ENCODE data around the gene CLCA2. TPM values are rescaled to one million over a fixed set of nuclear protein-coding genes. Genes with fewer than 3 reads are reported as not detected.

The CLCA2 gene
- total and polyA plus RNA-seq, 2 donors (not counting 1 experiment from before 2014, with no cell fraction given), result not detected

- WGBS (ENCODE audit: insufficient coverage), result no CpG with 5 or more reads among the region's 1 CpG
- intact Hi-C loops (cut with micrococcal nuclease), result no loop called here
- ChIA-PET CTCF (no interaction called here), POLR2A (no interaction called here)
- no peaks in the 10 kb centered on the region for H3K36me3 ChIP-seq (replicated peaks in 1 of 2; ENCODE audit: control extremely low read depth in 1 of 2, control insufficient read depth in 1 of 2, extremely low read depth in 1 of 2, insufficient read depth in 2 of 2, low read length in 1 of 2)
- ATAC-seq (ENCODE audit: low read depth), result no peak
- H3K27me3 ChIP-seq (replicated peaks in 1 of 4; ENCODE audit: control extremely low read depth in 1 of 4, control insufficient read depth in 3 of 4, insufficient read depth in 4 of 4, low read length in 3 of 4), result no peaks in the 10 kb centered on the region
- no peak for DNase-seq
- no peaks in the 10 kb centered on the region for H3K4me1 ChIP-seq (ENCODE audit: control insufficient read depth in 2 of 2, insufficient read depth in 2 of 2, low read length in 2 of 2)
- H3K27ac Mint-ChIP-seq, result no peak overlapping the region
- H3K27ac ChIP-seq (ENCODE audit: low read length in 2 of 2), result no peak overlapping the region
- no peaks in the 10 kb centered on the region for H3K27me3 Mint-ChIP-seq
- H3K9ac ChIP-seq (ENCODE audit: low read length), result no peak overlapping the region
- H3K79me2 ChIP-seq (ENCODE audit: control insufficient read depth, insufficient read depth, low read length), result no peaks in the 10 kb centered on the region
- no peak overlapping the region for H3K4me2 ChIP-seq (replicated peaks; ENCODE audit: low read depth, low read length, poor library complexity, severe bottlenecking)
- no peaks in the 10 kb centered on the region for H3K9me3 Mint-ChIP-seq (ENCODE audit: insufficient read depth)
- TF ChIP-seq EZH2 (IDR thresholded peaks at IDR 0.05; ENCODE audit: borderline replicate concordance, insufficient read depth, low read depth, low read length, poor library complexity, severe bottlenecking) (no peak), CTCF (IDR thresholded peaks at IDR 0.05) (no peak)
- H4K20me1 ChIP-seq (ENCODE audit: control insufficient read depth, insufficient read depth, low read length, poor library complexity, severe bottlenecking), result no peaks in the 10 kb centered on the region
- H3K4me3 ChIP-seq (ENCODE audit: control extremely low read depth in 1 of 5, extremely low read depth in 1 of 5, insufficient read depth in 1 of 5, low read depth in 2 of 5, low read length in 4 of 5), result no peak overlapping the region
- H3K4me3 Mint-ChIP-seq, result no peak overlapping the region
- no peak overlapping the region for H2AFZ ChIP-seq (ENCODE audit: insufficient read depth, low read depth, low read length, poor library complexity, severe bottlenecking)
- H3K9me3 ChIP-seq (ENCODE audit: control extremely low read depth in 1 of 3, control insufficient read depth in 2 of 3, insufficient read depth in 1 of 3, low read length in 2 of 3), result no peaks in the 10 kb centered on the region
- H3K4me1 Mint-ChIP-seq, result no peaks in the 10 kb centered on the region
Measured at GRCh38 chr1:86449103-86449502, 25.1 kb downstream of the CLCA2 start.

- no peak for TF ChIP-seq EZH2 (IDR thresholded peaks at IDR 0.05; ENCODE audit: borderline replicate concordance, insufficient read depth, low read depth, low read length, poor library complexity, severe bottlenecking)
- TF ChIP-seq CTCF (IDR thresholded peaks at IDR 0.05), result no peak
- no peak overlapping the region for H3K27ac Mint-ChIP-seq
Measured at GRCh38 chr1:86450847-86451246, 26.9 kb downstream of the CLCA2 start.

More at GRCh38 chr1:86450847-86451246, 26.9 kb downstream of the CLCA2 start:
- H3K4me2 ChIP-seq (replicated peaks; ENCODE audit: low read depth, low read length, poor library complexity, severe bottlenecking), result no peak overlapping the region
- H3K27me3 ChIP-seq (replicated peaks in 1 of 4; ENCODE audit: control extremely low read depth in 1 of 4, control insufficient read depth in 3 of 4, insufficient read depth in 4 of 4, low read length in 3 of 4), result peaks cover 0 to 2% (median 0%) of the 10 kb centered on the region in 4 experiments
- no peak overlapping the region for H3K4me3 ChIP-seq (ENCODE audit: control extremely low read depth in 1 of 5, extremely low read depth in 1 of 5, insufficient read depth in 1 of 5, low read depth in 2 of 5, low read length in 4 of 5)
- Mint-ChIP-seq H3K4me3 (no peak overlapping the region), H3K4me1 (no peaks in the 10 kb centered on the region), H3K9me3 (ENCODE audit: insufficient read depth) (no peaks in the 10 kb centered on the region), H3K27me3 (peaks cover 6% of the 10 kb centered on the region)
- no peaks in the 10 kb centered on the region for H3K79me2 ChIP-seq (ENCODE audit: control insufficient read depth, insufficient read depth, low read length)
- CTCF ChIA-PET, result no interaction called here
- H3K36me3 ChIP-seq (replicated peaks in 1 of 2; ENCODE audit: control extremely low read depth in 1 of 2, control insufficient read depth in 1 of 2, extremely low read depth in 1 of 2, insufficient read depth in 2 of 2, low read length in 1 of 2), result no peaks in the 10 kb centered on the region
- no peaks in the 10 kb centered on the region for H4K20me1 ChIP-seq (ENCODE audit: control insufficient read depth, insufficient read depth, low read length, poor library complexity, severe bottlenecking)
- no peak overlapping the region for H3K9ac ChIP-seq (ENCODE audit: low read length)
- POLR2A ChIA-PET, result no interaction called here
- no peak overlapping the region for H2AFZ ChIP-seq (ENCODE audit: insufficient read depth, low read depth, low read length, poor library complexity, severe bottlenecking)
- WGBS (ENCODE audit: insufficient coverage), result no CpG with 5 or more reads among the region's 3 CpGs
- no peaks in the 10 kb centered on the region for H3K4me1 ChIP-seq (ENCODE audit: control insufficient read depth in 2 of 2, insufficient read depth in 2 of 2, low read length in 2 of 2)
- ATAC-seq (ENCODE audit: low read depth) (no peak), DNase-seq (no peak)
- no peak overlapping the region for H3K27ac ChIP-seq (ENCODE audit: low read length in 2 of 2)
- intact Hi-C loops (cut with micrococcal nuclease), result no loop called here
- H3K9me3 ChIP-seq (ENCODE audit: control extremely low read depth in 1 of 3, control insufficient read depth in 2 of 3, insufficient read depth in 1 of 3, low read length in 2 of 3), result no peaks in the 10 kb centered on the region

All from B cell (primary cell).